Astrocyte (in vitro differentiated cells and primary cell): Measurements from ENCODE around the gene KLRC3.

Source experiments
- CTCF ChIP-seq: IDR thresholded peaks from 2 replicates; pipeline ENCODE4 v1.5.1; 2011; ENCODE audit warnings: low read depth, mild to moderate bottlenecking, inconsistent platforms, low read length, moderate library complexity; ENCODE audit not compliant: insufficient read depth
- EZH2 ChIP-seq: IDR thresholded peaks from 2 replicates; pipeline ENCODE4 v1.6.1; 2012; ENCODE audit warnings: mild to moderate bottlenecking, low read length, inconsistent platforms; ENCODE audit not compliant: insufficient read depth

DNA sequence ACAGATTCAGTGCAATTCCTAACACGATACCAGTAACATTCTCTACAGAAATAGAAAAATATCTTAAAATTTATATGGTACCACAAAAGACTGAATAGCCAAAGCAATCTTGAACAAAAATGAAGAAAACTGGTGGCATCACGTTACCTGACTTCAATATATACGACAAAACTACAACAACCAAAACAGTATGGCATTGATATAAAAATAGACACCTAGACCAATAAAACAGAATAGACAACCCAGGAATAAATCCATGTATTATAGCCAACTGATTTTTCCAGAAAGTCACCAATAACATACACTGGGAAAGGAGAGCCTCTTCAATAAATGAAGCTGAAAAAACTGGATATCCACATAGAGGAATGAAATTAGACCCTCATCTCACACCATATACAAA, 36.2 kb downstream of the KLRC3 start:
- TF ChIP-seq CTCF = no peak
- no peak for TF ChIP-seq EZH2
